Spleen (tissue), 7 donors: ENCODE measurements around the gene PRKCE.

Experiments used
- CTCF ChIP-seq, 11 experiments: fragments of 200-600 bp in 7 of 11; fragments of 450-650 bp in 4 of 11; sonication (generic) in 4 of 11; IDR thresholded peaks in 8 of 11; conservative IDR thresholded peaks in 3 of 11; 1 replicate in 7 of 11; 2 replicates in 4 of 11; pipeline versions ENCODE4 v1.4.0 to v1.8.0; 2016 to 2021; ENCODE audit warnings: antibody characterized with exemption in 11 of 11, inconsistent platforms in 4 of 11, mild to moderate bottlenecking in 1 of 11
- POLR2A ChIP-seq, 3 donors: fragments of 450-650 bp; IDR thresholded peaks; one replicate each; pipeline ENCODE4 v1.5.1; 2017; ENCODE audit warnings: antibody characterized with exemption in 3 of 3, mild to moderate bottlenecking in 1 of 3
- POLR2AphosphoS5 ChIP-seq, 3 donors: sonication (generic); formaldehyde crosslinking; IDR thresholded peaks; one replicate each; pipeline ENCODE4 v1.5.1; 2017; ENCODE audit warnings: antibody characterized with exemption in 3 of 3
- donor health status: DM: no; HTN: no; CAD: no; lungs with moderate emphysema.
- donor health status: DM: no; HTN: no; CAD: no.
- donor health status: DM: no; HTN: no; CAD: no.

DNA sequence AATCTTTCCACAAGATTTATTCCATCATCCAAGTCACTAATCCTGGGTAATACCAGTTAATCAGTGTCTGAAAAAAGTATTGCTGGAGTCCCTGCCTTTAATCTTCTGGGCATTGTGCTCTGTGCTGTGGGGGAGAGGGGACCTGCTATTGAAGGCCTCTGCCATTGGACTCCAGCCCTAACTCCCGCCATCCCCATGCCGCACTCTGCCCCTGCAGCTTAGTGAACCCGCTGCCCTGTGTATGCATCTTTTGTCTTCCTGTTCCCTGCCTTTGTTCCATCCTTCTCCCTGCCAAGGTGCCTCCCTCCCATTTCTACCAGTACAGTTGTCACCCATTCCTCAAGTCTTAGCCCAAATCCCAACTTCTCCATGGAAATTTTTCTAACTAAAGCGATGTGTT, 532.0 kb downstream of the PRKCE start:
- TF ChIP-seq CTCF (IDR thresholded peaks at IDR 0.05 in 8 of 11, conservative IDR thresholded peaks at IDR 0.05 in 3 of 11) (no peak), POLR2A (IDR thresholded peaks at IDR 0.05) (no peak), POLR2AphosphoS5 (IDR thresholded peaks at IDR 0.05) (no peak)
